Left ventricle myocardium inferior (tissue), 1 donor: ENCODE data around the gene ITGB1BP1. TPM values are rescaled to one million over a fixed set of nuclear protein-coding genes. Genes with fewer than 3 reads are reported as not detected.

Source experiments
- DNase-seq: peaks from one replicate; pipeline ENCODE4 v3.0.0-alpha.2; 2020
- H3K27ac ChIP-seq: fragments of 200-600 bp; replicated peaks from 2 replicates; pipeline ENCODE4 v1.8.0; 2021
- H3K27me3 ChIP-seq: fragments of 200-600 bp; 2 replicates; pipeline ENCODE4 v1.8.0; 2021; ENCODE audit warnings: low read depth
- H3K36me3 ChIP-seq: fragments of 200-600 bp; 2 replicates; pipeline ENCODE4 v1.8.0; 2021
- H3K4me1 ChIP-seq: fragments of 200-600 bp; 2 replicates; pipeline ENCODE4 v1.8.0; 2021
- H3K4me3 ChIP-seq: fragments of 200-600 bp; 2 replicates; pipeline ENCODE4 v1.8.0; 2021; ENCODE audit warnings: mild to moderate bottlenecking, moderate library complexity
- H3K9me3 ChIP-seq: fragments of 200-600 bp; replicated peaks from 2 replicates; pipeline ENCODE4 v1.8.0; 2021
- intact Hi-C: fragments of 100-400 bp; cut with micrococcal nuclease; formaldehyde crosslinking; loops from one replicate; pipeline ENCODE4 v1.11.0; 2022
- long read RNA-seq: library from polyadenylated mRNA; unstranded; transcript quantifications from one replicate; pipeline ENCODE4 v2.0.0, GENCODE V29; 2021
- total RNA-seq: library from RNA; stranded (reverse); fragmentation: NEBNext Ultra II Directional; extraction: Animal tissue kit (Norgen Biotek cat#: 25700); gene quantifications from one replicate; pipeline ENCODE4 v1.2.1, GENCODE V29; 2021
- TF ChIP-seq, protein P1 (sequence below): fragments of 200-600 bp; IDR thresholded peaks from 2 replicates; pipeline ENCODE4 v1.8.0; 2021; ENCODE audit warnings: antibody characterized with exemption, mild to moderate bottlenecking, borderline replicate concordance
- donor health status: DM: no; HTN: yes; CAD: no; lungs with severe emphysema.

The ITGB1BP1 gene, protein sequence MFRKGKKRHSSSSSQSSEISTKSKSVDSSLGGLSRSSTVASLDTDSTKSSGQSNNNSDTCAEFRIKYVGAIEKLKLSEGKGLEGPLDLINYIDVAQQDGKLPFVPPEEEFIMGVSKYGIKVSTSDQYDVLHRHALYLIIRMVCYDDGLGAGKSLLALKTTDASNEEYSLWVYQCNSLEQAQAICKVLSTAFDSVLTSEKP
- 75.6 TPM for total RNA-seq
- long read RNA-seq, full-length matches to known transcripts, result 45 of 83 reads
- long read RNA-seq, partial matches to known transcripts, result 1 of 83 reads
- long read RNA-seq, other reads (novel, unspliced or antisense), result 37 of 83 reads

DNA sequence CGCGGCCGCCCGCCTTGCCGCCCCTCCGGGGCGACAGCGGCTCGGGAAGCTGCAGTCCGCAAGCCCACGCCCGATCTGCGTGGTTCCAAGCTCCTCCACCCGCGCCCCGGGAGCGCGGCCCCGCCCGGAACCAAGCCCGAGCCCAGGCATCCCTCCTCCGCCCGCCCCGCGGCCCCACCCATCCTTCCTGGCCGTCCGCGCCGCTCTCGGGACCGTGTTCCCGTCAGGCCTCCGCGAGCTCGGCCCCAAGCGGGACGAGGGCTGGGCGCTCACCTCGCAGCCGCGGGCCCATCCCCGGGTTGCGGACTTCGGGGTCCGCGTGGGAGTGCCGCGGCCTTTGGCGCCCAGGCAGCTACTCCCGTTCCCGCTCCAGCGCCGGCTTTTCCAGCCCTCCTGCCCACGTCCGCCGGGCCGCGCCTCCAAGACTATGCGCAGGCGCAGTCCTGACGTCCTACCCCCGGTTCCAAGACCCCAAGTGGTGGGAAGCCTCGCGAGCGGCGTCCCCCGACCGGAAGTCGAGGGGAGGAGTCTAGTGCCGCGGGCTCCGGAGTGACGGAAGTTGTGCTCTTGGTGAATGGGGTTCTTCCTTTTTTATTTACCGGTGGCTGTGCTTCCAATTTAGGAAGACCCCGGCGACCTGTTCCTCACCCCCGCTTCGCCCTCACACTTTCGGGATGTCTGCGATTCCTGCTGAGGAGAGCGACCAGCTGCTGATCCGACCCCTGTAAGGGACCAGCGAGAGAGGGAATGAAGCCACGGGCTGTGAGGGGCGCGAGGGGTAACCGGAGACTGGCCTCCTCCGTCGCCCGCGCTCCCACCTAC lies at the start of gene ITGB1BP1, which contains the start of gene CPSF3:
Gene ITGB1BP1 (minus strand): TSS at position 429 of the 822 bp plus-strand sequence. CDS start 4,831 bp downstream, outside the sequence.
Gene CPSF3 (plus strand): TSS at position 555 of the 822 bp plus-strand sequence. CDS start 120 bp downstream, at position 675.
- Histone ChIP-seq H3K36me3 (peaks cover 3% of the 10 kb centered on the region), H3K4me3 (peak within 1 kb of the TSS; percentile 98), H3K4me1 (peaks cover 58% of the 10 kb centered on the region), H3K27me3 (no peaks in the 10 kb centered on the region), H3K9me3 (no peaks in the 10 kb centered on the region), H3K27ac (peak within 1 kb of the TSS; percentile 97)
- DNase-seq, result peak; percentile 98
- TF ChIP-seq, protein P1, sequence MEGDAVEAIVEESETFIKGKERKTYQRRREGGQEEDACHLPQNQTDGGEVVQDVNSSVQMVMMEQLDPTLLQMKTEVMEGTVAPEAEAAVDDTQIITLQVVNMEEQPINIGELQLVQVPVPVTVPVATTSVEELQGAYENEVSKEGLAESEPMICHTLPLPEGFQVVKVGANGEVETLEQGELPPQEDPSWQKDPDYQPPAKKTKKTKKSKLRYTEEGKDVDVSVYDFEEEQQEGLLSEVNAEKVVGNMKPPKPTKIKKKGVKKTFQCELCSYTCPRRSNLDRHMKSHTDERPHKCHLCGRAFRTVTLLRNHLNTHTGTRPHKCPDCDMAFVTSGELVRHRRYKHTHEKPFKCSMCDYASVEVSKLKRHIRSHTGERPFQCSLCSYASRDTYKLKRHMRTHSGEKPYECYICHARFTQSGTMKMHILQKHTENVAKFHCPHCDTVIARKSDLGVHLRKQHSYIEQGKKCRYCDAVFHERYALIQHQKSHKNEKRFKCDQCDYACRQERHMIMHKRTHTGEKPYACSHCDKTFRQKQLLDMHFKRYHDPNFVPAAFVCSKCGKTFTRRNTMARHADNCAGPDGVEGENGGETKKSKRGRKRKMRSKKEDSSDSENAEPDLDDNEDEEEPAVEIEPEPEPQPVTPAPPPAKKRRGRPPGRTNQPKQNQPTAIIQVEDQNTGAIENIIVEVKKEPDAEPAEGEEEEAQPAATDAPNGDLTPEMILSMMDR, result peak; percentile 37
- intact Hi-C loops, result no loop called here

DNA sequence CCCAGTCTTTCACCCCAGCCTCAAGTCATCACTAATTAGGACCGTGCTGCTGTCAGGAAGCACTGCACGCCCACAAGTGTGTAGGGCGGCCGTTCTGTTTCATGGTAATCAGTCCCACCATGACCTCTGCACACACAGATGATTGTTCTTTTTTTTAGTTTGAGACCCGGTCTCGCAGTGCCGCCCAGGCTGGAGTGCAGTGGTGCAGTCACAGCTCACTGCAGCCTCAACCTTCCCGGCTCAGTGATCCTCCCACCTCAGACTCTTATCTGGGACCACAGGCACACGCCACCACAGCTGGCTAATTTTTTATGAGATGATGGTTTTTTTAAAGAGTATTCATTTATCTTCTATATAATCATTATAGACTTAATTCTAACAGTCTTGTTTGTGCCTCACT lies 49.2 kb upstream of the ITGB1BP1 start:
- Histone ChIP-seq H3K36me3 (peaks cover 16% of the 10 kb centered on the region), H3K9me3 (no peaks in the 10 kb centered on the region), H3K4me1 (peaks cover 42% of the 10 kb centered on the region), H3K27me3 (no peaks in the 10 kb centered on the region), H3K4me3 (no peak overlapping the region), H3K27ac (no peak overlapping the region)
- DNase-seq, result no peak
- intact Hi-C loops, result no loop called here
- TF ChIP-seq, protein P1, result no peak

DNA sequence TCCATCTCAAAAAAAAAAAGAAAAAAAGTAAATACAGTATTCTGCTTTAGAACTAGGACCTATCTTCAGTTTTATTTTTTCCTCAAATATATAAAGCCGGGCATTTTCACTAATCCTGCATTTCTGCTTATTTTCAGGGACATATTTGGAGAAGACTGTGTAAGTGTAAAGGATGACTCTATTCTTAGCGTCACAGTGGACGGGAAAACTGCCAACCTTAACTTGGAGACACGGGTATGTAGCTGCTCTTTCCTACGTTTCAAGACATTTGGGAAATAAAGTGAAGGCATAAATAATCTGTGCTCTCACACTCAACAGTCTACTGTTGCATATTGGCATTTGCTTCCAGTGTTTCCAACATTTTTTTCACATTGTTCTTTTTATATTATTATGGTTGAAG lies 47.9 kb upstream of the ITGB1BP1 start:
- H3K9me3 ChIP-seq, result no peaks in the 10 kb centered on the region
- H3K36me3 ChIP-seq, result peaks cover 17% of the 10 kb centered on the region
- no peak overlapping the region for H3K4me3 ChIP-seq
- H3K27ac ChIP-seq, result no peak overlapping the region
- peaks cover 29% of the 10 kb centered on the region for H3K4me1 ChIP-seq
- no peaks in the 10 kb centered on the region for H3K27me3 ChIP-seq
- DNase-seq, result no peak
- intact Hi-C loops, result no loop called here
- TF ChIP-seq, protein P1, result no peak

DNA sequence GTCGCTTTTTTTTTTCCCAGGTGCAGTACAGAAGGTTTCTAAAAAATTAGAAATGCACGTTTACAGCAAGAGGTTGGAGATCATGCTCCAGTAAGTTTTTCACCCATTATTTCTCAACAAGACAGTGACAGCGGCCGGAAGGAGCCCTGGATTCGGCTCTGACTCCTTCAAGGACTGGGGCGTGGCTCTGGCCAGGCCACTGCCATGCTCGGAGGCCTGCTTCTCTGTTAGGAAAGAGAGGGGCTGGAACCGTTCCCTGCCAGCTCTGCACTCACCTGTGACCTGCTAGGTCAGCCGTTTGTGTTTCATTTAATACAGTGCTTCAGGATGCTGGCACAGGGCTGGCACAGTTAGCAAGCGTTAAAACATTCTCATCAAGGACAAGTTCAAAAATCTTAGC lies 44.4 kb upstream of the ITGB1BP1 start:
- H3K4me1 ChIP-seq, result no peaks in the 10 kb centered on the region
- TF ChIP-seq, protein P1, result no peak
- no peak overlapping the region for H3K27ac ChIP-seq
- DNase-seq, result no peak
- peaks cover 23% of the 10 kb centered on the region for H3K36me3 ChIP-seq
- intact Hi-C loops, result no loop called here
- no peak overlapping the region for H3K4me3 ChIP-seq
- H3K9me3 ChIP-seq, result no peaks in the 10 kb centered on the region
- no peaks in the 10 kb centered on the region for H3K27me3 ChIP-seq

DNA sequence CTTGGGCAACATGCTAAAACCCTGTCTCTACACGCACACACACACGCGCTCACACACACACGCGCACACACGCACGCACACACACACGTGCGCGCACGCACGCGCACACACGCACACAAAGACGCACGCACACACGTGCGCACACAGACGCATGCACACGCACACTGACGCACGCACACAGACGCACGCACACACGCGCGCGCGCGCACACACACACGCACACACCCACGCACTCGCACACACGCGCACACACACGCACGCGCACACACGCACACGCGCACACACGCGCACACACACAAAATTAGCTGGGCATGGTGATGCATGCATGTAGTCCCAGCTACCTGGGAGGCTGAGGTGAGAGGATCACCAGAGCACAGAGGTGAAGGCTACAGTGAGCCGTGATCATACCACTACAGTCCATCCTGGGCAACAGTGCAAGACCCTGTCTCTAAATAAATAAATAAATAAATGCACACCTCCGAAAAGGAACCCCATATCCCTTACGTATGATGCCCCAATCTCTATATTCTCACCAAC lies 42.9 kb upstream of the ITGB1BP1 start:
- DNase-seq, result no peak
- no peaks in the 10 kb centered on the region for H3K27me3 ChIP-seq
- no peaks in the 10 kb centered on the region for H3K9me3 ChIP-seq
- peaks cover 22% of the 10 kb centered on the region for H3K36me3 ChIP-seq
- no peak overlapping the region for H3K4me3 ChIP-seq
- no peak overlapping the region for H3K27ac ChIP-seq
- intact Hi-C loops, result no loop called here
- no peaks in the 10 kb centered on the region for H3K4me1 ChIP-seq
- TF ChIP-seq, protein P1, result no peak
